ENCODE results near the gene DNAJB12. TPM values are rescaled to one million over a fixed set of nuclear protein-coding genes. Genes with fewer than 3 reads are reported as not detected.
"Not testable (repeated sequence)": the region's sequence is repeated elsewhere in the genome, so short reads cannot be mapped to it uniquely, and the experiment has no call there.

DNAJB12 gene
- polyA plus RNA-seq, 4 donors = 28.8 to 42.4 (median 29.5) TPM

GRCh38 chr10:72332423-72333111, 22.2 kb downstream of the DNAJB12 start:
- no peak for DNase-seq (ENCODE audit: low read depth in 4 of 4, low spot score in 3 of 4)

GRCh38 chr10:72331575-72332422, 22.9 kb downstream of the DNAJB12 start:
- DNase-seq (ENCODE audit: low read depth in 4 of 4, low spot score in 3 of 4) = peak in 3 of 4 donors; percentile 76 to 86 (median 77)

- DNase-seq (ENCODE audit: low read depth in 4 of 4, low spot score in 3 of 4) = no peak
Observed at GRCh38 chr10:72330069-72330426, 24.7 kb downstream of the DNAJB12 start.

GRCh38 chr10:72329290-72330068, 25.2 kb downstream of the DNAJB12 start:
- no peak for DNase-seq (ENCODE audit: low read depth in 4 of 4, low spot score in 3 of 4)

GRCh38 chr10:72328829-72329204, 25.9 kb downstream of the DNAJB12 start:
- no peak for DNase-seq (ENCODE audit: low read depth in 4 of 4, low spot score in 3 of 4)

- no peak for DNase-seq (ENCODE audit: low read depth in 4 of 4, low spot score in 3 of 4)
Observed at GRCh38 chr10:72328045-72328828, 26.5 kb downstream of the DNAJB12 start.

GRCh38 chr10:72326665-72327603, 27.8 kb downstream of the DNAJB12 start:
- not testable (repeated sequence) for DNase-seq (ENCODE audit: low read depth in 4 of 4, low spot score in 3 of 4)

GRCh38 chr10:72325243-72326175, 29.2 kb downstream of the DNAJB12 start:
- DNase-seq (ENCODE audit: low read depth in 4 of 4, low spot score in 3 of 4) = peak in 3 of 4 donors; percentile 68 to 81 (median 70)

- no peak for DNase-seq (ENCODE audit: low read depth in 4 of 4, low spot score in 3 of 4)
Observed at GRCh38 chr10:72323771-72324191, 30.9 kb downstream of the DNAJB12 start.

- DNase-seq (ENCODE audit: low read depth in 4 of 4, low spot score in 3 of 4) = no peak
Observed at GRCh38 chr10:72323108-72323749, 31.5 kb downstream of the DNAJB12 start.

GRCh38 chr10:72322280-72323058, 32.2 kb downstream of the DNAJB12 start:
- no peak for DNase-seq (ENCODE audit: low read depth in 4 of 4, low spot score in 3 of 4)

GRCh38 chr10:72322030-72322279, 32.8 kb downstream of the DNAJB12 start:
- DNase-seq (ENCODE audit: low read depth in 4 of 4, low spot score in 3 of 4) = no peak

- DNase-seq (ENCODE audit: low read depth in 4 of 4, low spot score in 3 of 4) = no peak
Observed at GRCh38 chr10:72321248-72322029, 33.3 kb downstream of the DNAJB12 start.

- no peak for DNase-seq (ENCODE audit: low read depth in 4 of 4, low spot score in 3 of 4)
Observed at GRCh38 chr10:72320676-72321247, 34.0 kb downstream of the DNAJB12 start.

GRCh38 chr10:72319416-72320254, 35.1 kb downstream of the DNAJB12 start:
- DNase-seq (ENCODE audit: low read depth in 4 of 4, low spot score in 3 of 4) = peak in 1 of 4 donors; percentile 71

Data from left renal pelvis (tissue), 4 donors.